SK-N-SH (cell line): Measurements from ENCODE around the gene ANGPTL1. TPM values are rescaled to one million over a fixed set of nuclear protein-coding genes. Genes with fewer than 3 reads are reported as not detected.

Experiments
- CTCF ChIA-PET: fragments of 300-600, 350-600 bp; formaldehyde crosslinking; extraction: SDS; loops from one replicate; lab custom pipeline; 2021; lab: Yijun Ruan, JAX
- POLR2A ChIA-PET: fragments of 350-600 bp; sonication (Branson Sonifier 250); formaldehyde crosslinking; extraction: SDS; loops from one replicate; lab custom pipeline; 2020; ENCODE audit warnings: antibody characterized with exemption, inconsistent platforms; lab: Yijun Ruan, JAX
- DNase-seq: peaks from one replicate; pipeline ENCODE4 v3.0.0; 2012
- H2AFZ ChIP-seq: fragments of 200-600 bp; sonication (generic); 2 replicates; pipeline ENCODE4 v1.8.1; 2016; ENCODE audit warnings: antibody characterized with exemption, mild to moderate bottlenecking, low read depth
- H3F3A ChIP-seq: fragments of 200-600 bp; sonication (generic); replicated peaks from 2 replicates; pipeline ENCODE3; 2016; ENCODE audit warnings: antibody characterized with exemption, mild to moderate bottlenecking; ENCODE audit not compliant: insufficient read depth
- H3K27ac ChIP-seq, 2 experiments: fragments of 200-500 bp in 1 of 2; fragments of 200-600 bp in 1 of 2; sonication (Bioruptor generic) in 1 of 2; sonication (generic), shearing (Covaris generic) in 1 of 2; 2 replicates each; pipeline versions ENCODE4 v1.5.1 to v1.6.1; 2014 to 2016; ENCODE audit warnings: low read depth in 2 of 2, inconsistent platforms in 1 of 2, low read length in 1 of 2, mild to moderate bottlenecking in 1 of 2, mixed read lengths in 1 of 2
- H3K27me3 ChIP-seq: fragments of 200-600 bp; sonication (generic), shearing (Covaris generic); 2 replicates; pipeline ENCODE4 v1.6.1; 2016; ENCODE audit warnings: mixed run types; ENCODE audit not compliant: insufficient read depth
- H3K36me3 ChIP-seq, 2 experiments: fragments of 200-500 bp in 1 of 2; fragments of 200-600 bp in 1 of 2; sonication (Bioruptor generic) in 1 of 2; sonication (generic) in 1 of 2; replicated peaks in 1 of 2; 2 replicates each; pipeline versions ENCODE3 to v1.5.1; 2014 to 2016; ENCODE audit warnings: low read length in 1 of 2, mild to moderate bottlenecking in 1 of 2; ENCODE audit not compliant: insufficient read depth in 2 of 2, control insufficient read depth in 1 of 2
- H3K4me1 ChIP-seq, 2 experiments: fragments of 200-500 bp in 1 of 2; fragments of 200-600 bp in 1 of 2; sonication (Bioruptor generic) in 1 of 2; sonication (generic), shearing (Covaris generic) in 1 of 2; 2 replicates each; pipeline versions ENCODE4 v1.5.1 to v1.6.1; 2014 to 2016; ENCODE audit warnings: low read depth in 1 of 2, low read length in 1 of 2, mixed run types in 1 of 2; ENCODE audit not compliant: insufficient read depth in 2 of 2, control insufficient read depth in 1 of 2
- H3K4me2 ChIP-seq: fragments of 200-600 bp; sonication (generic), shearing (Covaris generic); 2 replicates; pipeline ENCODE4 v1.6.1; 2017; ENCODE audit warnings: mixed run types
- H3K4me3 ChIP-seq, 2 experiments: fragments of 200-500 bp in 1 of 2; fragments of 200-600 bp in 1 of 2; sonication (Bioruptor generic) in 1 of 2; sonication (generic), shearing (Covaris generic) in 1 of 2; 2 replicates each; pipeline versions ENCODE4 v1.5.1 to v1.8.1; 2014 to 2016; ENCODE audit warnings: low read depth in 2 of 2, inconsistent platforms in 1 of 2, low read length in 1 of 2, mild to moderate bottlenecking in 1 of 2, mixed read lengths in 1 of 2, moderate library complexity in 1 of 2
- H3K79me2 ChIP-seq: fragments of 200-600 bp; sonication (generic); 2 replicates; pipeline ENCODE4 v1.8.1; 2017; ENCODE audit warnings: mild to moderate bottlenecking; ENCODE audit not compliant: insufficient read depth
- H3K9ac ChIP-seq: fragments of 200-600 bp; sonication (generic); 2 replicates; pipeline ENCODE4 v1.6.1; 2017; ENCODE audit warnings: mixed run types
- H3K9me2 ChIP-seq: fragments of 200-600 bp; sonication (generic); 2 replicates; pipeline ENCODE4 v1.6.1; 2017; ENCODE audit warnings: mixed run types
- H3K9me3 ChIP-seq: fragments of 200-600 bp; sonication (generic); 2 replicates; pipeline ENCODE4 v1.6.1; 2017; ENCODE audit warnings: mixed run types, mild to moderate bottlenecking, moderate library complexity
- H4K20me1 ChIP-seq: fragments of 200-600 bp; sonication (generic); 2 replicates; pipeline ENCODE4 v1.6.1; 2017; ENCODE audit warnings: mild to moderate bottlenecking, mixed run types; ENCODE audit not compliant: insufficient read depth
- CHD2 ChIP-seq: fragments of 150-350 bp; IDR thresholded peaks from 2 replicates; pipeline ENCODE4 v1.6.1; 2018; ENCODE audit warnings: low read length; ENCODE audit not compliant: partially characterized antibody
- CTCF ChIP-seq: fragments of 200-600 bp; sonication (generic); IDR thresholded peaks from 2 replicates; pipeline ENCODE4 v1.6.1; 2017; ENCODE audit warnings: antibody characterized with exemption, mild to moderate bottlenecking, moderate library complexity
- ELF1 ChIP-seq: IDR thresholded peaks from 2 replicates; pipeline ENCODE4 v1.4.0; 2012
- EP300 ChIP-seq, 2 experiments: IDR thresholded peaks; 2 replicates each; pipeline versions ENCODE4 v1.4.0 to v1.6.1; 2012; ENCODE audit warnings: borderline replicate concordance in 1 of 2, low read depth in 1 of 2, low read length in 1 of 2
- EZH2phosphoT487 ChIP-seq: fragments of 200-600 bp; sonication (generic); IDR thresholded peaks from 2 replicates; pipeline ENCODE4 v1.6.1; 2017; ENCODE audit warnings: low read depth, mixed run types, mild to moderate bottlenecking, antibody characterized with exemption, moderate library complexity, borderline replicate concordance
- FOXM1 ChIP-seq: IDR thresholded peaks from 2 replicates; pipeline ENCODE4 v1.4.0; 2012; ENCODE audit warnings: low read depth, mild to moderate bottlenecking
- GABPA ChIP-seq: IDR thresholded peaks from 2 replicates; pipeline ENCODE4 v1.4.0; 2012; ENCODE audit warnings: low read depth, mild to moderate bottlenecking
- MAX ChIP-seq: IDR thresholded peaks from 2 replicates; pipeline ENCODE4 v1.4.0; 2012; ENCODE audit warnings: low read depth
- MEF2A ChIP-seq: IDR thresholded peaks from 2 replicates; pipeline ENCODE4 v1.4.0; 2012; ENCODE audit warnings: low read depth, borderline replicate concordance
- NFIC ChIP-seq: IDR thresholded peaks from 2 replicates; pipeline ENCODE4 v1.4.0; 2012; ENCODE audit warnings: borderline replicate concordance
- POLR2AphosphoS5 ChIP-seq: IDR thresholded peaks from 2 replicates; pipeline ENCODE4 v1.6.1; 2012; ENCODE audit warnings: low read depth, low read length
- RAD21 ChIP-seq: IDR thresholded peaks from 2 replicates; pipeline ENCODE4 v1.6.1; 2012; ENCODE audit warnings: mild to moderate bottlenecking, low read length
- RCOR1 ChIP-seq: fragments of 150-350 bp; IDR thresholded peaks from 2 replicates; pipeline ENCODE4 v1.6.1; 2017; ENCODE audit warnings: antibody characterized with exemption, low read length
- REST ChIP-seq: IDR thresholded peaks from 2 replicates; pipeline ENCODE4 v1.6.1; 2012; ENCODE audit warnings: mild to moderate bottlenecking, low read depth, low read length, moderate library complexity
- RFX5 ChIP-seq: IDR thresholded peaks from 2 replicates; pipeline ENCODE4 v1.6.1; 2012; ENCODE audit warnings: mild to moderate bottlenecking, improper control_type of control experiment, low read length
- RXRA ChIP-seq: IDR thresholded peaks from 2 replicates; pipeline ENCODE4 v1.4.0; 2012; ENCODE audit warnings: low read depth, mild to moderate bottlenecking, borderline replicate concordance
- SMC3 ChIP-seq: IDR thresholded peaks from 2 replicates; pipeline ENCODE4 v1.6.1; 2012; ENCODE audit warnings: low read depth, low read length, improper control_type of control experiment
- TCF12 ChIP-seq: IDR thresholded peaks from 2 replicates; pipeline ENCODE4 v1.4.0; 2012
- ZBTB33 ChIP-seq: IDR thresholded peaks from 2 replicates; pipeline ENCODE4 v1.4.0; 2012; ENCODE audit warnings: low read depth, borderline replicate concordance
- WGBS: methylation state at CpG from one replicate; pipeline ENCODE4 v1.1.6; 2017; ENCODE audit warnings: low lambda C conversion rate; 5-methylcytosine and 5-hydroxymethylcytosine counted together
- polyA plus RNA-seq, 3 experiments: library from polyadenylated mRNA; depleted of rRNA; stranded (reverse); fragments of >200 nt; gene quantifications; 2 replicates each; pipeline ENCODE4 v1.2.3, GENCODE V29; 2012

The ANGPTL1 gene
- polyA plus RNA-seq, 1 of the 3 experiments (the other 2 are of a cell fraction), result not detected

- CTCF ChIA-PET, result interaction anchor here (3.3 kb wide), 1 partner anchor 134 kb away, joined by 13 read pairs; no protein-coding TSS in a partner anchor
These were observed 2.2 kb downstream of the ANGPTL1 start for GRCh38 chr1:178868706-178869105.

GRCh38 chr1:178867670-178868069 lies 3.2 kb downstream of the ANGPTL1 start:
- POLR2A ChIA-PET, result no interaction called here
- H4K20me1 ChIP-seq, result no peaks in the 10 kb centered on the region
- no peaks in the 10 kb centered on the region for H3K9me2 ChIP-seq
- H3K4me1 ChIP-seq, result peaks cover 19 to 27% of the 10 kb centered on the region in 2 experiments; a peak in 3 of 4 replicates
- H3K36me3 ChIP-seq, result peaks cover 5 to 6% of the 10 kb centered on the region in 2 experiments
- 84% methylated on average over 5 of the region's 5 CpGs for WGBS
- no peaks in the 10 kb centered on the region for H3K9me3 ChIP-seq
- no peaks in the 10 kb centered on the region for H3K27me3 ChIP-seq
- no peaks in the 10 kb centered on the region for H3K79me2 ChIP-seq
- H3F3A ChIP-seq, result peaks cover 3% of the 10 kb centered on the region
- DNase-seq, result no peak
- no peak overlapping the region for H3K4me2 ChIP-seq
- H3K4me3 ChIP-seq, result no peak overlapping the region
- no peak overlapping the region for H3K9ac ChIP-seq
- CTCF ChIA-PET, result interaction anchor here (3.3 kb wide), 1 partner anchor 135 kb away, joined by 13 read pairs; no protein-coding TSS in a partner anchor
- H3K27ac ChIP-seq, result no peak overlapping the region
- H2AFZ ChIP-seq, result no peak overlapping the region
- TF ChIP-seq CHD2 (no peak), GABPA (no peak), REST (no peak), ELF1 (no peak), NFIC (no peak), RXRA (no peak), RCOR1 (no peak), TCF12 (no peak), RAD21 (no peak), SMC3 (no peak), POLR2AphosphoS5 (no peak), RFX5 (no peak), CTCF (no peak), FOXM1 (no peak), EP300 (IDR thresholded peaks at IDR 0.05; ENCODE audit: borderline replicate concordance in 1 of 2, low read depth in 1 of 2, low read length in 1 of 2) (no peak)

More at GRCh38 chr1:178868706-178869105, 2.2 kb downstream of the ANGPTL1 start:
- Histone ChIP-seq H3K9me3 (no peaks in the 10 kb centered on the region), H3K36me3 (peaks cover 5 to 6% of the 10 kb centered on the region in 2 experiments), H3K9me2 (no peaks in the 10 kb centered on the region), H3K4me3 (no peak overlapping the region), H3K9ac (no peak overlapping the region), H3K4me1 (peaks cover 19 to 27% of the 10 kb centered on the region in 2 experiments; a peak in 3 of 4 replicates), H3K27ac (no peak overlapping the region), H3F3A (peaks cover 3% of the 10 kb centered on the region), H3K27me3 (no peaks in the 10 kb centered on the region), H2AFZ (no peak overlapping the region), H4K20me1 (no peaks in the 10 kb centered on the region), H3K4me2 (no peak overlapping the region), H3K79me2 (no peaks in the 10 kb centered on the region)
- no peak for DNase-seq
- WGBS, result 89% methylated on average over 1 of the region's 1 CpG
- TF ChIP-seq ZBTB33 (no peak), RFX5 (no peak), EZH2phosphoT487 (no peak), RXRA (no peak), RAD21 (no peak), MAX (no peak), MEF2A (no peak)
- TF ChIP-seq, all 33 proteins: peak for 0
- POLR2A ChIA-PET, result no interaction called here
